ENCODE data around the gene MAB21L3.

The MAB21L3 gene

DNA sequence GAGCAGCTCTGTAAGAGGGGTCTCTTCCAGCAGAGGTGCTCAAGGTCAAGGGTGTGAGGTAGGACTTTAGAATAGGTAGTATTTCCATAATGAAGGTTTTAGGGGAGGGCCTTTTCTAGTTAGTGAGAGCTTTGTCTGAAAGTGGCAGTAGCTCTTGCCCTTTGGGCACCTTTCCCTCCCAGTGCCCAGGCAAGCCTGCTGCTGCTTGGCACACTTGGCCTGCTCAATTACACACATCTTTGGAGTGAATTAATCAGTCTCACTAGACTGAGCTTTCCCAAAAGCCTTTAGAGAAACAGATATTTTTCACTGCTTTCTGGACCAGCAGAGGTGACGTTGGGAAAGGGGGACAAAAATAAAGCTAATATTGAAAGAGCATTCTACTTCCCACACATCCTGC, 48.0 kb downstream of the MAB21L3 start:
- no peak for FAIRE-seq
- TF ChIP-seq SPI1 (IDR thresholded peaks at IDR 0.05; ENCODE audit: low read depth, low read length), result no peak
- TF ChIP-seq POLR2A (IDR thresholded peaks at IDR 0.05; ENCODE audit: low read depth, low read length), result no peak
- no peak for TF ChIP-seq POU2F2 (IDR thresholded peaks at IDR 0.05; ENCODE audit: low read depth, low read length)
- TF ChIP-seq TAF1 (IDR thresholded peaks at IDR 0.05; ENCODE audit: low read depth, low read length), result no peak
- no peak for TF ChIP-seq POLR2AphosphoS5 (IDR thresholded peaks at IDR 0.05; ENCODE audit: low read depth, low read length)
- TF ChIP-seq PAX5 (IDR thresholded peaks at IDR 0.05; ENCODE audit: insufficient read depth, low read length, severe bottlenecking), result no peak
- no peak for DNase-seq (ENCODE audit: insufficient read length, low spot score)

DNA sequence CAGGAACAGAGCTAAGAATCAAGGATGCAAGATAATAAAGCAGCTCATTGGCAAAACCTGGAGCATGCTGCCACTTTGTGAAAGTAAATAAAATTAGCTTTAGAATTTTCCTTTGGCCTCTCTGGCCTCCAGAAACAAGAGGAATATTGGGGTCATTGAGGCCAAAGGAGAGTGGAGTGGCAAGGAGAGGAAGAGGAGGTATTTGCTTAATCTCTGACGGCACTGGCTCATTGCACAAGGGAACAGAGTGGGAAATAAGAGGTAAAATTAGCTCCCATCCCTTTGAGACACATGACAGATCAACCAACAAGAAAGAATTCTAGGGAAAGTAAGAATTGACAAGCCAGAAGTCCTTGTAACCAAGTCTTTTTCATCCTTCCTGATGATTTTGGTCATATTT, 48.4 kb downstream of the MAB21L3 start:
- TF ChIP-seq POLR2A (IDR thresholded peaks at IDR 0.05; ENCODE audit: low read depth, low read length), result no peak
- TF ChIP-seq PAX5 (IDR thresholded peaks at IDR 0.05; ENCODE audit: insufficient read depth, low read length, severe bottlenecking), result no peak
- no peak for TF ChIP-seq POU2F2 (IDR thresholded peaks at IDR 0.05; ENCODE audit: low read depth, low read length)
- TF ChIP-seq TAF1 (IDR thresholded peaks at IDR 0.05; ENCODE audit: low read depth, low read length), result no peak
- no peak for TF ChIP-seq POLR2AphosphoS5 (IDR thresholded peaks at IDR 0.05; ENCODE audit: low read depth, low read length)
- TF ChIP-seq SPI1 (IDR thresholded peaks at IDR 0.05; ENCODE audit: low read depth, low read length), result no peak
- DNase-seq (ENCODE audit: insufficient read length, low spot score) (no peak), FAIRE-seq (no peak)

DNA sequence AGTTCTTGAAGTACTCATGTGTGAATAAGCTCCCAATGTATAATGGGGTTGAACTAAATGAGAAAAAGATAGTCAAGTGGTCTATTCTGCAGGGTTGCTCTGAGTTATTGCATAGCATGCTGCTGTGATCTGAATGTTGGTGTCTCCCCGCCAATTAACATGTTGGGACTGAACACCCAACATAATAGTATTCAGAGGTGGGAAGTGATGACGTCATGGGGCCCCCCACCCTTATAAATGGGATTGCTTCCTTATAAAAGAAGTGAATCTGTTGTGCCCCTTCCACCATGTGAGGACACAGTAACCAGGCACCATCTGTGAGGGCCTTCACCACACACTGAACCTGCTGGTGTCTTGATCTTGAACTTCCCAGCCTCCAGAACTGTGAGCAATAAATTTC, 50.2 kb downstream of the MAB21L3 start:
- no peak for TF ChIP-seq POLR2A (IDR thresholded peaks at IDR 0.05; ENCODE audit: low read depth, low read length)
- TF ChIP-seq POU2F2 (IDR thresholded peaks at IDR 0.05; ENCODE audit: low read depth, low read length), result no peak
- no peak for TF ChIP-seq POLR2AphosphoS5 (IDR thresholded peaks at IDR 0.05; ENCODE audit: low read depth, low read length)
- no peak for TF ChIP-seq PAX5 (IDR thresholded peaks at IDR 0.05; ENCODE audit: insufficient read depth, low read length, severe bottlenecking)
- no peak for TF ChIP-seq TAF1 (IDR thresholded peaks at IDR 0.05; ENCODE audit: low read depth, low read length)
- TF ChIP-seq SPI1 (IDR thresholded peaks at IDR 0.05; ENCODE audit: low read depth, low read length), result no peak
- DNase-seq (ENCODE audit: insufficient read length, low spot score) (no peak), FAIRE-seq (no peak)

DNA sequence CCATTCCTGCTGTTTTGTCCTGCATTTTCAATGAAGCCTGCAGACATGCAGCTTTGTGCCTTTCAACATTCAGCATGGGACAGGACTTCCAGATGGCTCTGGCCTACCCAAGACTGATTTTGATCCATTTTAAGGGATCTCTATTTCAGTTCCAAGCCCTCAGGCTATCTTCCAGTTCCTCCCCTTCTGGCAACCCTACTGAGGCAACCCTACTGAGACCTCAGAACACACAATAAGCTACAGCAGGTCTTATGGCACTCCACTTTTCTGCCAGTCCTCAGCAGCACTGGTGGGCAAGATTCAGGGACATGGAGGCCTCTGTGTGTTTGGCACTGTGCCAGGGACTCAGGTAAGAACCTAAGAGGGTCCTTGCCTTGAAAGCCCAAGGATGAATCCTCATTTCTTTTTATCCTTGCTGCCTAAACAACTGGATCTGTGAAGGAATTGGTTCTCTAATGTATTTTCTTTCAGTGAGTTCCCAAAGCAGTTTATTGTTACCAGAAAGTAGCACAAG, 50.7 kb downstream of the MAB21L3 start:
- FAIRE-seq, result no peak
- TF ChIP-seq POLR2AphosphoS5 (IDR thresholded peaks at IDR 0.05; ENCODE audit: low read depth, low read length) (no peak), SPI1 (IDR thresholded peaks at IDR 0.05; ENCODE audit: low read depth, low read length) (no peak), PAX5 (IDR thresholded peaks at IDR 0.05; ENCODE audit: insufficient read depth, low read length, severe bottlenecking) (no peak), POLR2A (IDR thresholded peaks at IDR 0.05; ENCODE audit: low read depth, low read length) (no peak), TAF1 (IDR thresholded peaks at IDR 0.05; ENCODE audit: low read depth, low read length) (no peak), POU2F2 (IDR thresholded peaks at IDR 0.05; ENCODE audit: low read depth, low read length) (no peak)

DNA sequence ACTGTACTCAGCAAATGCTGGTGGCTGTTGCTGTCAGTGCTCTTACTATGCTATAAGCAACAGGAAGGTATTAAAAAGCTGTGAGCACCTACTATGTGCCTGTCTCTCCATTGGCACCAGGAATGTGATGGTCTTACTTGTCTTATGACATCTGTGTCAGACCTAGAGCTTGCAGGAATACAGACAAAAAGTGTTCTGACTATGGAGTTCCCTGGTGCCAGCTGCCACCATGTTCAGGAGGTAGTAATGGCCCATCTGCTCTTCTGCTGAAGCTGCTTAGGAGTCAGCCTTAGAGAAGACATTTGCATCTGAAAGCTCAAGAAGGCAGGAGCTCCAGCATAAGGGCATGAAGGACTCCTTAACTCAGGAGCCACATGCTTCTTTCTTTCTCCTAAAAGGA, 52.3 kb downstream of the MAB21L3 start:
- no peak for DNase-seq (ENCODE audit: insufficient read length, low spot score)
- TF ChIP-seq SPI1 (IDR thresholded peaks at IDR 0.05; ENCODE audit: low read depth, low read length) (no peak), PAX5 (IDR thresholded peaks at IDR 0.05; ENCODE audit: insufficient read depth, low read length, severe bottlenecking) (no peak)
- no peak for FAIRE-seq

More for the DNA sequence above, 50.7 kb downstream of the MAB21L3 start:
- DNase-seq (ENCODE audit: insufficient read length, low spot score), result no peak

GRCh38 chr1:116164150-116164549, 53.0 kb downstream of the MAB21L3 start:
- DNase-seq (ENCODE audit: insufficient read length, low spot score) (no peak), FAIRE-seq (no peak)
- TF ChIP-seq TAF1 (IDR thresholded peaks at IDR 0.05; ENCODE audit: low read depth, low read length), result no peak

- DNase-seq (ENCODE audit: insufficient read length, low spot score), result no peak
- no peak for FAIRE-seq
- no peak for TF ChIP-seq POU2F2 (IDR thresholded peaks at IDR 0.05; ENCODE audit: low read depth, low read length)
- TF ChIP-seq TAF1 (IDR thresholded peaks at IDR 0.05; ENCODE audit: low read depth, low read length), result no peak
- TF ChIP-seq PAX5 (IDR thresholded peaks at IDR 0.05; ENCODE audit: insufficient read depth, low read length, severe bottlenecking), result no peak
- no peak for TF ChIP-seq POLR2AphosphoS5 (IDR thresholded peaks at IDR 0.05; ENCODE audit: low read depth, low read length)
- TF ChIP-seq POLR2A (IDR thresholded peaks at IDR 0.05; ENCODE audit: low read depth, low read length), result no peak
- no peak for TF ChIP-seq SPI1 (IDR thresholded peaks at IDR 0.05; ENCODE audit: low read depth, low read length)
These were observed 53.6 kb downstream of the MAB21L3 start for GRCh38 chr1:116164604-116165368.

DNA sequence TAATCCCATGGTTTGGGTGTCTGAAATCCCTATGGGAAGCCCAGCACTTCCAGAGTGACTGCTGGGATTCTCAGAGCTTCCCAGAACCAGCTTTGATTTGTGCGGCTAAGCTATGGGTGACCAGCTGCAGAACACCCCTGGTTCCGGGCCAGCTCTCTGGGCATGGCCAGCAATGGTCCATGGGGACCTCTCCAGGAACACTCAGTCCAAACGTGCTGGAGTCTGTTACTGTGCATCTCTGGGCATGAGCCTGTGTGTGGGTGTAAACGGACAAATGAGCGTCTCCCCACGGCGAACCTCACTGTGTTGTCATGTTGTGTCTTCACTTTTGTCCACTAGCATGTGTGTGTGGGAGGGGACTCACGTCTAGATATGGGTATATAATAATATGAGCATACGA, 54.4 kb downstream of the MAB21L3 start:
- DNase-seq (ENCODE audit: insufficient read length, low spot score) (no peak), FAIRE-seq (no peak)
- TF ChIP-seq POLR2A (IDR thresholded peaks at IDR 0.05; ENCODE audit: low read depth, low read length) (no peak), PAX5 (IDR thresholded peaks at IDR 0.05; ENCODE audit: insufficient read depth, low read length, severe bottlenecking) (no peak), SPI1 (IDR thresholded peaks at IDR 0.05; ENCODE audit: low read depth, low read length) (no peak), POLR2AphosphoS5 (IDR thresholded peaks at IDR 0.05; ENCODE audit: low read depth, low read length) (no peak), TAF1 (IDR thresholded peaks at IDR 0.05; ENCODE audit: low read depth, low read length) (no peak), POU2F2 (IDR thresholded peaks at IDR 0.05; ENCODE audit: low read depth, low read length) (no peak)

GRCh38 chr1:116166011-116166571, 54.9 kb downstream of the MAB21L3 start:
- TF ChIP-seq TAF1 (IDR thresholded peaks at IDR 0.05; ENCODE audit: low read depth, low read length) (no peak), POLR2A (IDR thresholded peaks at IDR 0.05; ENCODE audit: low read depth, low read length) (no peak), POU2F2 (IDR thresholded peaks at IDR 0.05; ENCODE audit: low read depth, low read length) (no peak), SPI1 (IDR thresholded peaks at IDR 0.05; ENCODE audit: low read depth, low read length) (no peak), POLR2AphosphoS5 (IDR thresholded peaks at IDR 0.05; ENCODE audit: low read depth, low read length) (no peak)
- FAIRE-seq, result no peak
- no peak for DNase-seq (ENCODE audit: insufficient read length, low spot score)

- TF ChIP-seq POLR2AphosphoS5 (IDR thresholded peaks at IDR 0.05; ENCODE audit: low read depth, low read length) (no peak), PAX5 (IDR thresholded peaks at IDR 0.05; ENCODE audit: insufficient read depth, low read length, severe bottlenecking) (no peak), SPI1 (IDR thresholded peaks at IDR 0.05; ENCODE audit: low read depth, low read length) (no peak), POU2F2 (IDR thresholded peaks at IDR 0.05; ENCODE audit: low read depth, low read length) (no peak), POLR2A (IDR thresholded peaks at IDR 0.05; ENCODE audit: low read depth, low read length) (no peak)
- DNase-seq (ENCODE audit: insufficient read length, low spot score), result no peak
- FAIRE-seq, result no peak
These were observed 55.5 kb downstream of the MAB21L3 start for GRCh38 chr1:116166655-116167054.
